GM23338 (cell line): ENCODE measurements around the gene UBE2QL1. TPM values are rescaled to one million over a fixed set of nuclear protein-coding genes. Genes with fewer than 3 reads are reported as not detected.

Source experiments
- ATAC-seq: fragments of 200-7000 bp; cut with Tn5 transposase; 3 replicates; pipeline ENCODE4 v1.9.1; 2020
- DNase-seq: peaks from one replicate; pipeline ENCODE4 v3.0.0-alpha.2; 2015; ENCODE audit warnings: low spot score
- H2AFZ ChIP-seq: fragments of 200-600 bp; sonication (generic); 2 replicates; pipeline ENCODE4 v1.8.0; 2016; ENCODE audit warnings: antibody characterized with exemption, mild to moderate bottlenecking, moderate library complexity
- H3F3A ChIP-seq: fragments of 200-600 bp; sonication (generic); replicated peaks from 2 replicates; pipeline ENCODE4 v1.8.0; 2017; ENCODE audit warnings: antibody characterized with exemption, mixed run types, low read depth
- H3K27ac ChIP-seq: fragments of 200-600 bp; sonication (generic); 2 replicates; pipeline ENCODE4 v1.6.1; 2016; ENCODE audit warnings: low read depth
- H3K27me3 ChIP-seq: fragments of 200-600 bp; sonication (generic); 2 replicates; pipeline ENCODE4 v1.8.0; 2016; ENCODE audit warnings: mild to moderate bottlenecking, mixed run types, moderate library complexity; ENCODE audit not compliant: insufficient read depth
- H3K36me3 ChIP-seq: fragments of 200-600 bp; sonication (generic); 2 replicates; pipeline ENCODE4 v1.8.0; 2016; ENCODE audit warnings: mild to moderate bottlenecking; ENCODE audit not compliant: insufficient read depth
- H3K4me1 ChIP-seq: fragments of 200-600 bp; sonication (generic); 2 replicates; pipeline ENCODE4 v1.8.0; 2016; ENCODE audit warnings: mild to moderate bottlenecking, moderate library complexity; ENCODE audit not compliant: insufficient read depth
- H3K4me2 ChIP-seq: fragments of 200-600 bp; sonication (generic); 2 replicates; pipeline ENCODE4 v1.7.1; 2017; ENCODE audit warnings: mixed run types
- H3K4me3 ChIP-seq: fragments of 200-600 bp; sonication (generic); 2 replicates; pipeline ENCODE4 v1.6.1; 2016; ENCODE audit warnings: mixed run types
- H3K79me2 ChIP-seq: fragments of 200-600 bp; sonication (generic); replicated peaks from 2 replicates; pipeline ENCODE4 v1.8.0; 2017; ENCODE audit warnings: mild to moderate bottlenecking; ENCODE audit not compliant: insufficient read depth
- H3K9me2 ChIP-seq: fragments of 200-600 bp; sonication (generic); 2 replicates; pipeline ENCODE4 v1.8.0; 2017; ENCODE audit not compliant: insufficient read depth
- H4K20me1 ChIP-seq: fragments of 200-600 bp; sonication (generic); replicated peaks from 2 replicates; pipeline ENCODE4 v1.8.0; 2017; ENCODE audit warnings: mild to moderate bottlenecking; ENCODE audit not compliant: insufficient read depth
- H3K27ac Mint-ChIP-seq: 2 replicates; pipeline ENCODE4 v1.8.0; 2020; ENCODE audit warnings: inconsistent platforms, mild to moderate bottlenecking, moderate library complexity, mixed read lengths
- H3K27me3 Mint-ChIP-seq: 3 replicates; pipeline ENCODE4 v1.8.0; 2022; ENCODE audit warnings: low read depth, mild to moderate bottlenecking, moderate library complexity, mixed read lengths, inconsistent platforms; ENCODE audit not compliant: insufficient read depth, poor library complexity
- H3K36me3 Mint-ChIP-seq: 3 replicates; pipeline ENCODE4 v1.8.0; 2021; ENCODE audit warnings: low read depth, mild to moderate bottlenecking, inconsistent platforms, moderate library complexity, mixed read lengths
- H3K4me1 Mint-ChIP-seq: 3 replicates; pipeline ENCODE4 v1.8.0; 2020; ENCODE audit warnings: mild to moderate bottlenecking, inconsistent platforms, mixed read lengths
- H3K4me3 Mint-ChIP-seq: 3 replicates; pipeline ENCODE4 v1.8.0; 2021; ENCODE audit warnings: moderate library complexity, mild to moderate bottlenecking, inconsistent platforms, mixed read lengths
- H3K9me3 Mint-ChIP-seq: 3 replicates; pipeline ENCODE4 v1.8.0; 2020; ENCODE audit warnings: moderate library complexity, mild to moderate bottlenecking, inconsistent platforms, mixed read lengths
- CREB1 ChIP-seq: fragments of 250-450 bp; sonication (Bioruptor Pico); IDR thresholded peaks from 2 replicates; pipeline ENCODE4 v1.5.0; 2020; ENCODE audit warnings: low read depth, mild to moderate bottlenecking, moderate library complexity
- EZH2 ChIP-seq: fragments of 200-600 bp; sonication (generic); IDR thresholded peaks from one replicate; pipeline ENCODE4 v1.8.0; 2017; ENCODE audit warnings: antibody characterized with exemption, mild to moderate bottlenecking, low read depth; ENCODE audit not compliant: unreplicated experiment
- EZH2phosphoT487 ChIP-seq: fragments of 200-600 bp; sonication (generic); IDR thresholded peaks from one replicate; pipeline ENCODE4 v1.8.1; 2018; ENCODE audit warnings: antibody characterized with exemption; ENCODE audit not compliant: unreplicated experiment
- JUNB ChIP-seq: IDR thresholded peaks from one replicate; pipeline ENCODE4 v1.6.1; 2016; ENCODE audit warnings: antibody characterized with exemption; ENCODE audit not compliant: unreplicated experiment
- NANOG ChIP-seq: IDR thresholded peaks from 2 replicates; pipeline ENCODE4 v1.6.1; 2016; ENCODE audit warnings: antibody characterized with exemption, borderline replicate concordance
- POLR2AphosphoS5 ChIP-seq: IDR thresholded peaks from 2 replicates; pipeline ENCODE4 v1.6.1; 2016; ENCODE audit warnings: antibody characterized with exemption, low read depth
- STAT1 ChIP-seq: IDR thresholded peaks from one replicate; pipeline ENCODE4 v1.6.1; 2016; ENCODE audit warnings: antibody characterized with exemption; ENCODE audit not compliant: unreplicated experiment
- ZNF114 ChIP-seq: fragments of 250-450 bp; sonication (Bioruptor Pico); IDR thresholded peaks from 2 replicates; pipeline ENCODE4 v1.5.0; 2020; ENCODE audit warnings: mild to moderate bottlenecking, moderate library complexity
- ZNF331 ChIP-seq: fragments of 250-450 bp; sonication (Bioruptor Pico); IDR thresholded peaks from 2 replicates; pipeline ENCODE4 v1.5.0; 2020; ENCODE audit warnings: low read depth, mild to moderate bottlenecking, moderate library complexity
- polyA plus RNA-seq: library from polyadenylated mRNA; unstranded; fragments of >200 nt; fragmentation: Nextera tagmentation; extraction: Ambion mirVana; gene quantifications from 2 replicates; pipeline ENCODE4 v1.2.1, GENCODE V29; 2016
- total RNA-seq: library from RNA; depleted of rRNA; stranded (reverse); fragments of >200 nt; shearing (Covaris generic); gene quantifications from 2 replicates; pipeline ENCODE4 v1.2.3, GENCODE V29; 2014
- TF ChIP-seq, protein P1 (sequence below): IDR thresholded peaks from one replicate; pipeline ENCODE4 v1.6.1; 2018; ENCODE audit warnings: antibody characterized with exemption; ENCODE audit not compliant: unreplicated experiment
- TF ChIP-seq, protein P2 (sequence below), 2 experiments: fragments of 200-600 bp in 1 of 2; sonication (generic) in 1 of 2; conservative IDR thresholded peaks; 2 replicates each; pipeline versions ENCODE4 v1.5.1 to v1.6.1; 2016 to 2017; ENCODE audit warnings: antibody characterized with exemption in 2 of 2, low read depth in 2 of 2, mild to moderate bottlenecking in 2 of 2, moderate library complexity in 1 of 2
- TF ChIP-seq, protein P3 (sequence below): fragments of 250-450 bp; sonication (Bioruptor Pico); IDR thresholded peaks from 2 replicates; pipeline ENCODE4 v1.5.0; 2020; ENCODE audit warnings: mild to moderate bottlenecking, moderate library complexity
- TF ChIP-seq, protein P4 (sequence below): IDR thresholded peaks from 2 replicates; pipeline ENCODE4 v1.6.1; 2016; ENCODE audit warnings: antibody characterized with exemption

Gene UBE2QL1
- total and polyA plus RNA-seq, 2 experiments from 2014 or later, result 0.40 to 0.83 TPM

DNA sequence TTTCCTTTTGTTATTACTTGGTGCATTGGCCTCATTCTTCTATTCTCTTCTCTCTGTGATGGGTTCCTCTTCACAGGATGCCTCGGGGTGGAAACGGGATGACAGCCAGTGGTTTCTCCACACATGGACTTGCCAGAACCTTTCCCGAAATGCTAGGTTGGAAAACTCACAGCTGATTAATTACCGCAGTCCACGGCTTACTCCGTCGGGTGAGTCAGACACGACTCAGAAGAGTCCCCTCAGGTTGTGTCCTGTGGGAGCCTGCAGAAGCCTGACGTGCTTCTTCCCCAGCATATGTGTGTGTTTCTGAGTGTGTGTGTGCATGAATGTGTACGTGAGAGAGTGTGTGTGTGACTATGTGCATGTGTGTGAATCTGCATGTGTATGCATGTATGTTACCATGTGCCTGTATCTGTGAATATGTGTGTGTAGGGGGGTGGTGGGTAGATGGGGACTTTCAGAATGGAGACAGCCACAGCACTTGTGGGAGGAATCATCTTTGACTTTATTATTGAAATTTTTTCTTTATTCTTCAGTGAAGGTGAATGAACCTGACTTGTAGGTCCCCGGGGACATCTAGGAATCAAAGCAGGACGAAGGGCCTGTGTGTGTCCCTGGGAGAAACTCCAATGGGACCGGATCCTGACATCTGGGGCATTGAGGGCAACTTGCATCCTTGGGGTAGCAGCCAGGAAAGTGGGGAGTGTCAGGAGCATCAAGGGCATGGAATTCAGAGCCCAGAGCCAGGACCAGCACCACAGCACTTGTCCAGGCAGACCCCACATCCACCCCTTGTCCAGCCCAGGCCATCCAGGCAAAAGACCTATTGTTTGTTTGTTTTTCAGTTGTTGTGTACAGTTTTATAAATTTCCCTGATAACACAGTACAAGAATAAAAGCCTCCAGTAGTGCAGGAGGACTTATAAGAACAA is 48.4 kb upstream of the UBE2QL1 start:
- ATAC-seq, result no peak
- H3K27me3 Mint-ChIP-seq, result peaks cover 5% of the 10 kb centered on the region
- H4K20me1 ChIP-seq, result no peaks in the 10 kb centered on the region
- no peaks in the 10 kb centered on the region for H3F3A ChIP-seq
- H3K9me3 Mint-ChIP-seq, result peaks cover 3% of the 10 kb centered on the region; the same call in 1 of the 3 replicates
- H2AFZ ChIP-seq, result no peak overlapping the region
- peaks cover 2% of the 10 kb centered on the region; the same call in 1 of the 3 replicates for H3K4me1 Mint-ChIP-seq
- H3K27ac Mint-ChIP-seq, result no peak overlapping the region
- no peak for DNase-seq
- H3K9me2 ChIP-seq, result no peaks in the 10 kb centered on the region
- no peak overlapping the region for H3K27ac ChIP-seq
- no peak overlapping the region for H3K4me3 ChIP-seq
- H3K4me3 Mint-ChIP-seq, result no peak overlapping the region
- H3K4me2 ChIP-seq, result no peak overlapping the region
- no peaks in the 10 kb centered on the region for H3K27me3 ChIP-seq
- no peaks in the 10 kb centered on the region for H3K36me3 ChIP-seq
- H3K36me3 Mint-ChIP-seq, result peaks cover 6% of the 10 kb centered on the region; the same call in 1 of the 3 replicates
- TF ChIP-seq NANOG (no peak), CREB1 (CRISPR knock-in tag) (no peak), ZNF331 (CRISPR knock-in tag) (no peak), EZH2phosphoT487 (no peak), POLR2AphosphoS5 (no peak), JUNB (no peak), ZNF114 (CRISPR knock-in tag) (no peak), STAT1 (no peak), EZH2 (no peak)
- TF ChIP-seq, protein P1, sequence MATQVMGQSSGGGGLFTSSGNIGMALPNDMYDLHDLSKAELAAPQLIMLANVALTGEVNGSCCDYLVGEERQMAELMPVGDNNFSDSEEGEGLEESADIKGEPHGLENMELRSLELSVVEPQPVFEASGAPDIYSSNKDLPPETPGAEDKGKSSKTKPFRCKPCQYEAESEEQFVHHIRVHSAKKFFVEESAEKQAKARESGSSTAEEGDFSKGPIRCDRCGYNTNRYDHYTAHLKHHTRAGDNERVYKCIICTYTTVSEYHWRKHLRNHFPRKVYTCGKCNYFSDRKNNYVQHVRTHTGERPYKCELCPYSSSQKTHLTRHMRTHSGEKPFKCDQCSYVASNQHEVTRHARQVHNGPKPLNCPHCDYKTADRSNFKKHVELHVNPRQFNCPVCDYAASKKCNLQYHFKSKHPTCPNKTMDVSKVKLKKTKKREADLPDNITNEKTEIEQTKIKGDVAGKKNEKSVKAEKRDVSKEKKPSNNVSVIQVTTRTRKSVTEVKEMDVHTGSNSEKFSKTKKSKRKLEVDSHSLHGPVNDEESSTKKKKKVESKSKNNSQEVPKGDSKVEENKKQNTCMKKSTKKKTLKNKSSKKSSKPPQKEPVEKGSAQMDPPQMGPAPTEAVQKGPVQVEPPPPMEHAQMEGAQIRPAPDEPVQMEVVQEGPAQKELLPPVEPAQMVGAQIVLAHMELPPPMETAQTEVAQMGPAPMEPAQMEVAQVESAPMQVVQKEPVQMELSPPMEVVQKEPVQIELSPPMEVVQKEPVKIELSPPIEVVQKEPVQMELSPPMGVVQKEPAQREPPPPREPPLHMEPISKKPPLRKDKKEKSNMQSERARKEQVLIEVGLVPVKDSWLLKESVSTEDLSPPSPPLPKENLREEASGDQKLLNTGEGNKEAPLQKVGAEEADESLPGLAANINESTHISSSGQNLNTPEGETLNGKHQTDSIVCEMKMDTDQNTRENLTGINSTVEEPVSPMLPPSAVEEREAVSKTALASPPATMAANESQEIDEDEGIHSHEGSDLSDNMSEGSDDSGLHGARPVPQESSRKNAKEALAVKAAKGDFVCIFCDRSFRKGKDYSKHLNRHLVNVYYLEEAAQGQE, result no peak
- TF ChIP-seq, protein P2, sequence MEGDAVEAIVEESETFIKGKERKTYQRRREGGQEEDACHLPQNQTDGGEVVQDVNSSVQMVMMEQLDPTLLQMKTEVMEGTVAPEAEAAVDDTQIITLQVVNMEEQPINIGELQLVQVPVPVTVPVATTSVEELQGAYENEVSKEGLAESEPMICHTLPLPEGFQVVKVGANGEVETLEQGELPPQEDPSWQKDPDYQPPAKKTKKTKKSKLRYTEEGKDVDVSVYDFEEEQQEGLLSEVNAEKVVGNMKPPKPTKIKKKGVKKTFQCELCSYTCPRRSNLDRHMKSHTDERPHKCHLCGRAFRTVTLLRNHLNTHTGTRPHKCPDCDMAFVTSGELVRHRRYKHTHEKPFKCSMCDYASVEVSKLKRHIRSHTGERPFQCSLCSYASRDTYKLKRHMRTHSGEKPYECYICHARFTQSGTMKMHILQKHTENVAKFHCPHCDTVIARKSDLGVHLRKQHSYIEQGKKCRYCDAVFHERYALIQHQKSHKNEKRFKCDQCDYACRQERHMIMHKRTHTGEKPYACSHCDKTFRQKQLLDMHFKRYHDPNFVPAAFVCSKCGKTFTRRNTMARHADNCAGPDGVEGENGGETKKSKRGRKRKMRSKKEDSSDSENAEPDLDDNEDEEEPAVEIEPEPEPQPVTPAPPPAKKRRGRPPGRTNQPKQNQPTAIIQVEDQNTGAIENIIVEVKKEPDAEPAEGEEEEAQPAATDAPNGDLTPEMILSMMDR (conservative IDR thresholded peaks at IDR 0.05; ENCODE audit: low read depth in 2 of 2), result no peak
- TF ChIP-seq, protein P3, sequence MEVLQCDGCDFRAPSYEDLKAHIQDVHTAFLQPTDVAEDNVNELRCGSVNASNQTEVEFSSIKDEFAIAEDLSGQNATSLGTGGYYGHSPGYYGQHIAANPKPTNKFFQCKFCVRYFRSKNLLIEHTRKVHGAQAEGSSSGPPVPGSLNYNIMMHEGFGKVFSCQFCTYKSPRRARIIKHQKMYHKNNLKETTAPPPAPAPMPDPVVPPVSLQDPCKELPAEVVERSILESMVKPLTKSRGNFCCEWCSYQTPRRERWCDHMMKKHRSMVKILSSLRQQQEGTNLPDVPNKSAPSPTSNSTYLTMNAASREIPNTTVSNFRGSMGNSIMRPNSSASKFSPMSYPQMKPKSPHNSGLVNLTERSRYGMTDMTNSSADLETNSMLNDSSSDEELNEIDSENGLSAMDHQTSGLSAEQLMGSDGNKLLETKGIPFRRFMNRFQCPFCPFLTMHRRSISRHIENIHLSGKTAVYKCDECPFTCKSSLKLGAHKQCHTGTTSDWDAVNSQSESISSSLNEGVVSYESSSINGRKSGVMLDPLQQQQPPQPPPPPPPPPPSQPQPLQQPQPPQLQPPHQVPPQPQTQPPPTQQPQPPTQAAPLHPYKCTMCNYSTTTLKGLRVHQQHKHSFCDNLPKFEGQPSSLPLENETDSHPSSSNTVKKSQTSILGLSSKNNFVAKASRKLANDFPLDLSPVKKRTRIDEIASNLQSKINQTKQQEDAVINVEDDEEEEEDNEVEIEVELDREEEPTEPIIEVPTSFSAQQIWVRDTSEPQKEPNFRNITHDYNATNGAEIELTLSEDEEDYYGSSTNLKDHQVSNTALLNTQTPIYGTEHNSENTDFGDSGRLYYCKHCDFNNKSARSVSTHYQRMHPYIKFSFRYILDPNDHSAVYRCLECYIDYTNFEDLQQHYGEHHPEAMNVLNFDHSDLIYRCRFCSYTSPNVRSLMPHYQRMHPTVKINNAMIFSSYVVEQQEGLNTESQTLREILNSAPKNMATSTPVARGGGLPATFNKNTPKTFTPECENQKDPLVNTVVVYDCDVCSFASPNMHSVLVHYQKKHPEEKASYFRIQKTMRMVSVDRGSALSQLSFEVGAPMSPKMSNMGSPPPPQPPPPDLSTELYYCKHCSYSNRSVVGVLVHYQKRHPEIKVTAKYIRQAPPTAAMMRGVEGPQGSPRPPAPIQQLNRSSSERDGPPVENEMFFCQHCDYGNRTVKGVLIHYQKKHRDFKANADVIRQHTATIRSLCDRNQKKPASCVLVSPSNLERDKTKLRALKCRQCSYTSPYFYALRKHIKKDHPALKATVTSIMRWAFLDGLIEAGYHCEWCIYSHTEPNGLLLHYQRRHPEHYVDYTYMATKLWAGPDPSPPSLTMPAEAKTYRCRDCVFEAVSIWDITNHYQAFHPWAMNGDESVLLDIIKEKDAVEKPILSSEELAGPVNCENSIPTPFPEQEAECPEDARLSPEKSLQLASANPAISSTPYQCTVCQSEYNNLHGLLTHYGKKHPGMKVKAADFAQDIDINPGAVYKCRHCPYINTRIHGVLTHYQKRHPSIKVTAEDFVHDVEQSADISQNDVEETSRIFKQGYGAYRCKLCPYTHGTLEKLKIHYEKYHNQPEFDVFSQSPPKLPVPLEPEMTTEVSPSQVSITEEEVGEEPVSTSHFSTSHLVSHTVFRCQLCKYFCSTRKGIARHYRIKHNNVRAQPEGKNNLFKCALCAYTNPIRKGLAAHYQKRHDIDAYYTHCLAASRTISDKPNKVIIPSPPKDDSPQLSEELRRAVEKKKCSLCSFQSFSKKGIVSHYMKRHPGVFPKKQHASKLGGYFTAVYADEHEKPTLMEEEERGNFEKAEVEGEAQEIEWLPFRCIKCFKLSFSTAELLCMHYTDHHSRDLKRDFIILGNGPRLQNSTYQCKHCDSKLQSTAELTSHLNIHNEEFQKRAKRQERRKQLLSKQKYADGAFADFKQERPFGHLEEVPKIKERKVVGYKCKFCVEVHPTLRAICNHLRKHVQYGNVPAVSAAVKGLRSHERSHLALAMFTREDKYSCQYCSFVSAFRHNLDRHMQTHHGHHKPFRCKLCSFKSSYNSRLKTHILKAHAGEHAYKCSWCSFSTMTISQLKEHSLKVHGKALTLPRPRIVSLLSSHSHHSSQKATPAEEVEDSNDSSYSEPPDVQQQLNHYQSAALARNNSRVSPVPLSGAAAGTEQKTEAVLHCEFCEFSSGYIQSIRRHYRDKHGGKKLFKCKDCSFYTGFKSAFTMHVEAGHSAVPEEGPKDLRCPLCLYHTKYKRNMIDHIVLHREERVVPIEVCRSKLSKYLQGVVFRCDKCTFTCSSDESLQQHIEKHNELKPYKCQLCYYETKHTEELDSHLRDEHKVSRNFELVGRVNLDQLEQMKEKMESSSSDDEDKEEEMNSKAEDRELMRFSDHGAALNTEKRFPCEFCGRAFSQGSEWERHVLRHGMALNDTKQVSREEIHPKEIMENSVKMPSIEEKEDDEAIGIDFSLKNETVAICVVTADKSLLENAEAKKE, result no peak
- TF ChIP-seq, protein P4, sequence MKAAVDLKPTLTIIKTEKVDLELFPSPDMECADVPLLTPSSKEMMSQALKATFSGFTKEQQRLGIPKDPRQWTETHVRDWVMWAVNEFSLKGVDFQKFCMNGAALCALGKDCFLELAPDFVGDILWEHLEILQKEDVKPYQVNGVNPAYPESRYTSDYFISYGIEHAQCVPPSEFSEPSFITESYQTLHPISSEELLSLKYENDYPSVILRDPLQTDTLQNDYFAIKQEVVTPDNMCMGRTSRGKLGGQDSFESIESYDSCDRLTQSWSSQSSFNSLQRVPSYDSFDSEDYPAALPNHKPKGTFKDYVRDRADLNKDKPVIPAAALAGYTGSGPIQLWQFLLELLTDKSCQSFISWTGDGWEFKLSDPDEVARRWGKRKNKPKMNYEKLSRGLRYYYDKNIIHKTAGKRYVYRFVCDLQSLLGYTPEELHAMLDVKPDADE, result no peak
- H3K79me2 ChIP-seq, result no peaks in the 10 kb centered on the region
- H3K4me1 ChIP-seq, result no peaks in the 10 kb centered on the region
